HEK293 (cell line): Measurements from ENCODE around the gene NARS2.

Source experiments
- CTCF ChIA-PET: fragments of 350-600 bp; formaldehyde crosslinking; extraction: SDS; loops from one replicate; lab custom pipeline; 2021; ENCODE audit warnings: antibody characterized with exemption; lab: Yijun Ruan, JAX
- POLR2A ChIA-PET: fragments of 300-600 bp; formaldehyde crosslinking; extraction: SDS; loops from one replicate; lab custom pipeline; 2020; ENCODE audit warnings: antibody characterized with exemption, inconsistent platforms; lab: Yijun Ruan, JAX
- H3K27ac ChIP-seq: fragments of 200-500 bp; sonication (Bioruptor generic); 2 replicates; pipeline ENCODE4 v1.5.1; 2014; ENCODE audit warnings: low read depth, low read length, control low read depth, inconsistent platforms; ENCODE audit errors: extremely low read depth
- H3K36me3 ChIP-seq, 2 experiments: fragments of 200-500 bp in 1 of 2; sonication (Bioruptor generic) in 1 of 2; 1 replicate in 1 of 2; 2 replicates in 1 of 2; pipeline ENCODE4 v1.5.1; 2014 to 2017; ENCODE audit warnings: inconsistent platforms in 2 of 2, low read length in 2 of 2; ENCODE audit not compliant: control insufficient read depth in 2 of 2, insufficient read depth in 1 of 2
- H3K4me1 ChIP-seq: fragments of 200-500 bp; sonication (Bioruptor generic); 2 replicates; pipeline ENCODE4 v1.5.1; 2014; ENCODE audit warnings: mild to moderate bottlenecking, low read length, inconsistent platforms; ENCODE audit not compliant: control insufficient read depth, insufficient read depth
- H3K4me3 ChIP-seq: 2 replicates; pipeline ENCODE4 v1.5.1; 2011; ENCODE audit warnings: low read depth, mild to moderate bottlenecking, control low read depth, low read length, moderate library complexity
- H3K9me3 ChIP-seq: fragments of 200-500 bp; sonication (Bioruptor generic); 2 replicates; pipeline ENCODE4 v1.5.1; 2014; ENCODE audit warnings: low read depth, low read length, inconsistent platforms; ENCODE audit not compliant: control insufficient read depth, insufficient read depth
- BCL11A ChIP-seq: fragments of 450-650 bp; formaldehyde crosslinking; IDR thresholded peaks from 2 replicates; pipeline ENCODE4 v1.5.1; 2016; ENCODE audit warnings: low read depth, missing biosample characterization, missing genetic modification characterization
- GLIS1 ChIP-seq: fragments of 450-650 bp; formaldehyde crosslinking; IDR thresholded peaks from 2 replicates; pipeline ENCODE4 v1.5.1; 2016; ENCODE audit warnings: missing biosample characterization, missing genetic modification characterization
- HOXD13 ChIP-seq: sonication (generic); formaldehyde crosslinking; IDR thresholded peaks from 2 replicates; pipeline ENCODE4 v1.8.0; 2022; ENCODE audit warnings: missing genetic modification reagents, borderline replicate concordance
- INSM2 ChIP-seq: fragments of 450-650 bp; formaldehyde crosslinking; IDR thresholded peaks from 2 replicates; pipeline ENCODE4 v1.5.1; 2016; ENCODE audit warnings: missing biosample characterization, missing genetic modification characterization
- MZF1 ChIP-seq: fragments of 450-650 bp; formaldehyde crosslinking; IDR thresholded peaks from 2 replicates; pipeline ENCODE4 v1.5.1; 2017; ENCODE audit warnings: missing biosample characterization, missing genetic modification characterization, borderline replicate concordance
- PRDM2 ChIP-seq: fragments of 450-650 bp; formaldehyde crosslinking; IDR thresholded peaks from 2 replicates; pipeline ENCODE4 v1.5.1; 2016; ENCODE audit warnings: missing biosample characterization, missing genetic modification characterization, borderline replicate concordance
- REPIN1 ChIP-seq: fragments of 450-650 bp; formaldehyde crosslinking; IDR thresholded peaks from 2 replicates; pipeline ENCODE4 v1.5.1; 2017; ENCODE audit warnings: missing biosample characterization, missing genetic modification characterization, low read depth
- SP3 ChIP-seq: fragments of 450-650 bp; formaldehyde crosslinking; IDR thresholded peaks from 2 replicates; pipeline ENCODE4 v1.5.1; 2016; ENCODE audit warnings: missing biosample characterization, missing genetic modification characterization
- ZBTB21 ChIP-seq: fragments of 450-650 bp; formaldehyde crosslinking; IDR thresholded peaks from 2 replicates; pipeline ENCODE4 v1.5.1; 2017; ENCODE audit warnings: missing biosample characterization, missing genetic modification characterization
- ZBTB6 ChIP-seq: fragments of 450-650 bp; formaldehyde crosslinking; IDR thresholded peaks from 2 replicates; pipeline ENCODE4 v1.5.1; 2017; ENCODE audit warnings: missing biosample characterization, missing genetic modification characterization
- ZNF10 ChIP-seq: fragments of 450-650 bp; formaldehyde crosslinking; IDR thresholded peaks from 2 replicates; pipeline ENCODE4 v1.5.1; 2017; ENCODE audit warnings: missing biosample characterization, missing genetic modification characterization
- ZNF133 ChIP-seq: fragments of 450-650 bp; formaldehyde crosslinking; IDR thresholded peaks from 2 replicates; pipeline ENCODE4 v1.5.1; 2016; ENCODE audit warnings: missing biosample characterization, missing genetic modification characterization
- ZNF214 ChIP-seq: fragments of 450-650 bp; formaldehyde crosslinking; IDR thresholded peaks from 2 replicates; pipeline ENCODE4 v1.5.1; 2017; ENCODE audit warnings: missing biosample characterization, mild to moderate bottlenecking, missing genetic modification characterization, borderline replicate concordance
- ZNF302 ChIP-seq: fragments of 450-650 bp; formaldehyde crosslinking; IDR thresholded peaks from 2 replicates; pipeline ENCODE4 v1.5.1; 2016; ENCODE audit warnings: missing biosample characterization, missing genetic modification characterization, low read depth
- ZNF391 ChIP-seq: fragments of 450-650 bp; formaldehyde crosslinking; IDR thresholded peaks from 2 replicates; pipeline ENCODE4 v1.5.1; 2016; ENCODE audit warnings: low read depth, missing biosample characterization, missing genetic modification characterization, borderline replicate concordance
- ZNF398 ChIP-seq: fragments of 450-650 bp; formaldehyde crosslinking; IDR thresholded peaks from 2 replicates; pipeline ENCODE4 v1.5.1; 2017; ENCODE audit warnings: missing biosample characterization, missing genetic modification characterization
- ZNF558 ChIP-seq: fragments of 450-650 bp; formaldehyde crosslinking; IDR thresholded peaks from 2 replicates; pipeline ENCODE4 v1.5.1; 2016; ENCODE audit warnings: missing biosample characterization, missing genetic modification characterization
- ZNF670 ChIP-seq: fragments of 450-650 bp; formaldehyde crosslinking; IDR thresholded peaks from 2 replicates; pipeline ENCODE4 v1.5.1; 2016; ENCODE audit warnings: missing biosample characterization, missing genetic modification characterization, low read depth
- ZNF837 ChIP-seq: fragments of 450-650 bp; formaldehyde crosslinking; IDR thresholded peaks from 2 replicates; pipeline ENCODE4 v1.5.1; 2016; ENCODE audit warnings: missing biosample characterization, missing genetic modification characterization
- ZSCAN30 ChIP-seq: fragments of 450-650 bp; IDR thresholded peaks from 2 replicates; pipeline ENCODE4 v1.5.1; 2018; ENCODE audit warnings: missing biosample characterization, mild to moderate bottlenecking, missing genetic modification characterization, moderate library complexity

Gene NARS2

GRCh38 chr11:78535920-78536319 lies 38.7 kb downstream of the NARS2 start:
- Histone ChIP-seq H3K4me3 (no peak overlapping the region), H3K4me1 (no peaks in the 10 kb centered on the region), H3K27ac (no peak overlapping the region), H3K9me3 (no peaks in the 10 kb centered on the region), H3K36me3 (peaks cover 0 to 18% of the 10 kb centered on the region in 2 experiments; a peak in 1 of 3 replicates)
- ChIA-PET CTCF (interaction anchor here (1.2 kb wide), 1 partner anchor 29 kb away, joined by 4 read pairs; no protein-coding TSS in a partner anchor), POLR2A (no interaction called here)
- TF ChIP-seq REPIN1 (tag by site-specific recombination) (no peak), INSM2 (tag by site-specific recombination) (no peak), ZBTB6 (tag by site-specific recombination) (no peak), SP3 (tag by site-specific recombination) (no peak), ZNF214 (tag by site-specific recombination) (no peak), ZNF398 (no peak), ZNF302 (tag by site-specific recombination) (no peak), ZNF558 (tag by site-specific recombination) (no peak), ZNF133 (no peak)

GRCh38 chr11:78535027-78535426 lies 39.6 kb downstream of the NARS2 start:
- TF ChIP-seq ZBTB21 (tag by site-specific recombination) (no peak), BCL11A (tag by site-specific recombination) (no peak), ZNF837 (tag by site-specific recombination) (no peak), ZSCAN30 (tag by site-specific recombination) (no peak), ZNF10 (tag by site-specific recombination) (no peak), HOXD13 (no peak), ZNF670 (tag by site-specific recombination) (no peak), ZNF391 (tag by site-specific recombination) (no peak), PRDM2 (tag by site-specific recombination) (no peak), MZF1 (tag by site-specific recombination) (no peak), GLIS1 (no peak)
- H3K4me3 ChIP-seq = no peak overlapping the region
- peaks cover 0 to 18% of the 10 kb centered on the region in 2 experiments; a peak in 1 of 3 replicates for H3K36me3 ChIP-seq
- H3K9me3 ChIP-seq = no peaks in the 10 kb centered on the region
- ChIA-PET POLR2A (no interaction called here), CTCF (interaction anchor here (1.2 kb wide), 1 partner anchor 30 kb away, joined by 4 read pairs; no protein-coding TSS in a partner anchor)
- no peak overlapping the region for H3K27ac ChIP-seq
- H3K4me1 ChIP-seq = no peaks in the 10 kb centered on the region
